Measurements from ENCODE around the gene TMEM59L.

Gene TMEM59L

GRCh38 chr19:18657590-18658365, 45.1 kb downstream of the TMEM59L start:
- no peak for DNase-seq (ENCODE audit: low spot score)

GRCh38 chr19:18658366-18658855, 45.7 kb downstream of the TMEM59L start:
- DNase-seq (ENCODE audit: low spot score): no peak

- no peak for DNase-seq (ENCODE audit: low spot score)
Measured at GRCh38 chr19:18659281-18660050, 46.8 kb downstream of the TMEM59L start.

GRCh38 chr19:18660051-18660910, 47.6 kb downstream of the TMEM59L start:
- peak; percentile 47 for DNase-seq (ENCODE audit: low spot score)

DNA sequence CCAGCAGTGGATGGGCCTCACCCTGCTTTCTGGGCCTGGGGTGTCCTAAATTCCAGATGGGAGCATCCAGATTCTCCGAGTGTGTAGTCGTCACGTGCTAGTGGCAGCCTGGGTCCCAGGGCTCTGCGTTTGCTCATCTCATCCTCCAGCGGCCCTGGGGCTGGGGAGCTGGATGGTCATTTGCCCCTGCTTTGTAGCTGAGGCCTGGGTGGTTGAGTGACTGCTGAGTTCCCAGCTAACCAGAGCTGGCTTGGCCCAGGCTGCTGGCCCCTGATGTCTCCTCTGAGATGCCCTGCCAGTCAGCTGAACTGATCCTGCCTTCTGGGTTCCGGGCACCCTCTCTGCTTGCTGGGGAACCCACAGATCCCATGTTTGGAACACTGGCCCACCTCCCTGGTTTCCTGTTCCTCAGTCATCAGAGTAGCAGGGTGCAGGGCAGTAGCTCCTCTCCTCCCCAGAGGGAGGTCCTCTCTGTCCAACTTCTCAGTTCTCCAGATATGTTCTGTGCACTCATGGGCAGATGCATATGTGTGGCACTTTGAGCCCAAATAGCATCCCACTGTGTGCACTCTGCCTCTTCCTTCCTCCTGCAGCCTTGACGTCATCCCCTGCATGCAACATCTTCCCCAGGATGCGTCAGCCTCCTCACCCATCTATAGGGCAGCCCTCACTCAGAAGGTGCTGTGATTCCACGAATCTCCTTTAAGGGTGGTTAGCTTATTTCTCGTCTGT, 48.4 kb downstream of the TMEM59L start:
- DNase-seq (ENCODE audit: low spot score): no peak

- no peak for DNase-seq (ENCODE audit: low spot score)
Measured at GRCh38 chr19:18662972-18663732, 50.5 kb downstream of the TMEM59L start.

DNA sequence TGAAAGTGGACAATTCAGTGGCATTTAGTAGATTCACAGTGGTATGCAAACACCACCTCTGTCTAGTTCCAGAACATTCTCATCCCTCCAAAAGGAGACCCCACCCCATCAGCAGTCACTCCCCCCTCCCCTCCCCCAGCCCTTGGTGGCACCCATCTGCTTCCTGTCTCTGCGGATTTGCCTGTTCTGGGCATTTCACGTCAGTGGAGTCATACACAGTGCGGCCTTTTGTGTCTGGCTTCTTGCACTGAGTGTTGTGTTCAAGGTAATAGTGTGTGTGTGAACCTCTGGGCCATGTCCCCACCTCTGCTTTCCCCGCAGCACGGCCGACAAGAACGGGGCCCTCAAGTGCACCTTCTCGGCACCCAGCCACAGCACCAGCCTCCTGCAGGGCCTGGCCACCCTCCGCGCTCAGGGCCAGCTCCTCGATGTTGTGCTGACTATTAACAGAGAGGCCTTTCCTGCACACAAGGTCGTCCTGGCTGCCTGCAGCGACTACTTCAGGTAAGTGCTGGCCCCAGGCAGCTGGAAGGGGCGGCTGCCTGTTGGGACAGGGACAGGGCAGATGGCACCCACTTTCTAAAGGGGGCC, 51.4 kb downstream of the TMEM59L start:
- DNase-seq (ENCODE audit: low spot score): no peak

GRCh38 chr19:18665771-18666202, 53.1 kb downstream of the TMEM59L start:
- no peak for DNase-seq (ENCODE audit: low spot score)

- no peak for DNase-seq (ENCODE audit: low spot score)
Measured at GRCh38 chr19:18666317-18666716, 53.6 kb downstream of the TMEM59L start.

DNA sequence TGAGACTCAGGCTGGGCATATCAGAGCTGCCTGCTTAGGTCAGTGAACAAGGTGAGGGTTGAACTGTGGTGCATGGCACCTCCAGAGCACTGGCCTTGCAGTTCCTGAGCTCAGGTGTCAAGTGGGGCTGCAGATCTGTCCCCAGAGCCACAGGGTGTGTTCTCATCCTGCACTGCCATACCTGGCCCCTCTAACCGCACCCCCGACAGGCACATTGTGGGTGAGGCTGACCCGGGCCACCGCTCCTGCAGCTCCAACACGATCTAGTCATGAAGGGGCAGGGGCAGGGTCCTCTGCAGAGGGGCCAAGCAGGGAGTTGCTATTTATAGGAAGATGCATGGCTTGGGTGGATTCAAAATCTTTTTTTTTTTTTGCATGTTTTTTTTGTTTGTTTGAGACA, 54.1 kb downstream of the TMEM59L start:
- no peak for DNase-seq (ENCODE audit: low spot score)

DNA sequence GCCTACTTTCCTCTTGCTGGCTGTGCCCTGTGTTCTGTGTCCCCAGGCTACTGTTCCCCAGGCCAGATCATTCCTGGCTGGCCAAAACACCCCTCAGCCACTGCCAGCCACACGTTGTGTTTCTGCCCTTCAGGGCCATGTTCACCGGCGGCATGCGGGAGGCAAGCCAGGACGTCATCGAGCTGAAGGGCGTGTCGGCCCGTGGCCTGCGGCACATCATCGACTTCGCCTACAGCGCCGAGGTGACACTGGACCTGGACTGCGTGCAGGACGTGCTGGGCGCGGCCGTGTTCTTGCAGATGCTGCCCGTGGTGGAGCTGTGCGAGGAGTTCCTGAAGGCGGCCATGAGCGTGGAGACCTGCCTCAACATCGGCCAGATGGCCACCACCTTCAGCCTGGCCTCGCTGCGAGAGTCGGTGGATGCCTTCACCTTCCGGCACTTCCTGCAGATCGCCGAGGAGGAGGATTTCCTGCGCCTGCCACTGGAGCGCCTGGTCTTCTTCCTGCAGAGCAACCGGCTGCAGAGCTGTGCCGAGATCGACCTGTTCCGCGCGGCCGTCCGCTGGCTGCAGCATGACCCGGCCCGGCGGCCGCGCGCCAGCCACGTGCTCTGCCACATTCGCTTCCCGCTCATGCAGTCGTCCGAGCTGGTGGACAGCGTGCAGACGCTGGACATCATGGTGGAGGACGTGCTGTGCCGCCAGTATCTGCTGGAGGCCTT, 55.0 kb downstream of the TMEM59L start:
- DNase-seq (ENCODE audit: low spot score): no peak

- DNase-seq (ENCODE audit: low spot score): no peak
Measured at GRCh38 chr19:18668252-18668631, 55.6 kb downstream of the TMEM59L start.

DNA sequence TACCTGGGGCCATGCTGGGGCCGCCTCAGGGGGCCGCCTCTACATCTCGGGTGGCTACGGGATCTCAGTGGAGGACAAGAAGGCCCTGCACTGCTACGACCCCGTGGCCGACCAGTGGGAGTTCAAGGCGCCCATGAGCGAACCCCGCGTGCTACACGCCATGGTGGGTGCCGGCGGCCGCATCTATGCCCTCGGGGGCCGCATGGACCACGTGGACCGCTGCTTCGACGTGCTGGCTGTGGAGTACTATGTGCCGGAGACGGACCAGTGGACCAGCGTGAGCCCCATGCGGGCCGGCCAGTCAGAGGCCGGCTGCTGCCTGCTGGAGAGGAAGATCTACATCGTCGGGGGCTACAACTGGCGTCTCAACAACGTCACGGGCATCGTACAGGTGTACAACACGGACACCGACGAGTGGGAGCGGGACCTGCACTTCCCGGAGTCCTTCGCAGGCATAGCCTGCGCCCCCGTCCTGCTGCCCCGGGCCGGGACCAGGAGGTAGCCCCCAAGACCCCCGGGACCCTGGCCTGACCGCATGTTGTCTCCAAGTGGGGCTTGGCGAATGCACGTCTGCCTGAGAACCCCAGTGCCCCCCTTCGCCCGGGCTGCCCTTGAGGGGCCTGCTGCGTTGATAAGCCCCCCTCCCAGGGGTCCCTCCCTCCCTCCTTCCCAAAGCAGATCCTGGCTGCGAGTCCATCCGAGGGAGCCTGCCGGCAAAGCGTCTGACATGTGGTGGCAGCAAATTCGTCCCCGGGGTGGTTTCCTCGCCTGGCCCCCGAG, 56.3 kb downstream of the TMEM59L start:
- DNase-seq (ENCODE audit: low spot score): no peak

- DNase-seq (ENCODE audit: low spot score): no peak
Measured at GRCh38 chr19:18669524-18669817, 56.8 kb downstream of the TMEM59L start.

DNA sequence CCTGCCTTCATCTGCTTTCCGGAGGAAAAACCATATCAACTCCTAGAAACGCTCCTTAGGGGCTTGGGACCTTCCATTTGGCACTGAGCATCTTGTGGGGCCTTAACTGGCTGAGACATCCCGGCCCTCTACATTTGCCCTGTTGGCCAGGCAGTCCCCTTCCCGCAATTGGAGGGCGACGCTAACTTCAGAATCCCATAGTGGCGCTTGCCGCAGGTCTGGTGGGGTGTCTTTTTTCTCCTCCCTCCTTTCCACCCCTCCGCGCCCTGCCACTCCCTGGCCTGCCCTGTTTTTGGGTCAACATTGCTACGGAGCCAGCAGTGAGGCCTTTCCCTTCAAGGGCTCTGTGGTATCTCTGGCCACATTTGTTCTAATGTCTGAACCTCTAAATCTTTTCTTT, 57.2 kb downstream of the TMEM59L start:
- DNase-seq (ENCODE audit: low spot score): no peak

GRCh38 chr19:18670312-18670711, 57.6 kb downstream of the TMEM59L start:
- DNase-seq (ENCODE audit: low spot score): peak; percentile 81

Data from SK-N-DZ (cell line).